Effector CD4-positive, alpha-beta T cell (primary cell): ENCODE measurements around the gene HEXD.

ENCODE experiments used
- DNase-seq: peaks from one replicate; pipeline ENCODE4 v3.0.0-alpha.2; 2020

HEXD gene

GRCh38 chr17:82416264-82416663, 1.9 kb upstream of the HEXD start:
- DNase-seq: no peak

GRCh38 chr17:82416771-82417170, 1.4 kb upstream of the HEXD start:
- DNase-seq: no peak

GRCh38 chr17:82419540-82419939, 1.4 kb downstream of the HEXD start:
- no peak for DNase-seq

GRCh38 chr17:82424001-82424862, 6.1 kb downstream of the HEXD start:
- peak; percentile 47 for DNase-seq

DNA sequence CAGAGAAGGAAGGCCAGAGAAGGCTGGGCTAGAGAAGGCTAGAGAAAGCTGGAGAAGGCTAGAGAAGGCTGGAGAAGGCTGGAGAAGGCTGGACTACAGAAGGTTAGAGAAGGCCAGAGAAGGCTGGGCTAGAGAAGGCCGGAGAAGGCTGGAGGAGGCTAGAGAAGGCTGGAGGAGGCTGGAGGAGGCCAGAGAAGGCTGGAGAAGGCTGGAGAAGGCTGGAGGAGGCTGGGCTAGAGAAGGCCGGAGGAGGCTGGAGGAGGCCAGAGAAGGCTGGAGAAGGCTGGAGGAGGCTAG, 6.7 kb downstream of the HEXD start:
- DNase-seq: no peak

GRCh38 chr17:82428546-82428945, 10.4 kb downstream of the HEXD start:
- DNase-seq: no peak

DNA sequence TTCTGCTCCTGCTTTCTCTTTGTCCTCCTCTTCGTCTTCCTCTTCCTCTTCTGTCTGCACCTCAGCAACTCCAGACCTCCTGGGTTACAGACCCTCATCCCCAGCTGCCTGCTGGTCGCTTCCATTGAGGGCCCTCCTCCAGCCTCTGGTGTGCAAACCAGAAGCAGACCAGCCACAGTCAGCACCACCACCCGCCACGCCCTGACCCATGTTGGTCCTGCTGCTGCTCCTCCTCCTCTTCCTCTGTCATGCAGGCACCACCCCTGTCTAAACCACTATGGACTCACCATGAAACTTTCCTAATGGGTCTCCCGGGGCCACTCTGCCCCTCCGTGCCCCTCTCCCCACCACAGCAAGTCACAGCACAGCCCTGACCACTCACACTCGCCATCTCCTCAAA, 11.7 kb downstream of the HEXD start:
- no peak for DNase-seq

GRCh38 chr17:82432017-82432416, 13.9 kb downstream of the HEXD start:
- DNase-seq: no peak

GRCh38 chr17:82433560-82434215, 15.5 kb downstream of the HEXD start:
- DNase-seq: no peak

GRCh38 chr17:82434216-82434565, 16.0 kb downstream of the HEXD start:
- DNase-seq: no peak

DNA sequence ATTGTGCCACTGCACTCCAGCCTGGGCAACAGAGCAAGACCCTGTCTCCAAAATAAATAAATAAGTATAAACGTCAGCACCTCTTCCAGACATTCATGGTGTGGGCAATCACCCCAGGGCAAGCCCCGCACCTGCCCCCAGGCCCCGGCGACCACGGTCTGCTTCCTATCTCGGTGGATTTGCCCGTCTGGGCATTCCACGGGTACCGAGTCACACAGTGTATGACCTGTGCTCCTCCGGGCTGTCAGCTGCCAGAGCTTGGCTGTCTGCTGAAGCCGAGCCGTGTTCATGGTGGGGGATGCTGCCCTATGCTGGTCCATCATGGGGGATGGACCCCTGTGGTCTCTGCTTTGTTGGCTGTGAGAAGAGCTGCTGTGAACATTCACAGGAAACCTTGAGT, 17.0 kb downstream of the HEXD start:
- DNase-seq: no peak

GRCh38 chr17:82435601-82436583, 17.7 kb downstream of the HEXD start:
- no peak for DNase-seq

GRCh38 chr17:82436601-82437324, 18.6 kb downstream of the HEXD start:
- no peak for DNase-seq

GRCh38 chr17:82437325-82437668, 19.1 kb downstream of the HEXD start:
- DNase-seq: no peak

DNA sequence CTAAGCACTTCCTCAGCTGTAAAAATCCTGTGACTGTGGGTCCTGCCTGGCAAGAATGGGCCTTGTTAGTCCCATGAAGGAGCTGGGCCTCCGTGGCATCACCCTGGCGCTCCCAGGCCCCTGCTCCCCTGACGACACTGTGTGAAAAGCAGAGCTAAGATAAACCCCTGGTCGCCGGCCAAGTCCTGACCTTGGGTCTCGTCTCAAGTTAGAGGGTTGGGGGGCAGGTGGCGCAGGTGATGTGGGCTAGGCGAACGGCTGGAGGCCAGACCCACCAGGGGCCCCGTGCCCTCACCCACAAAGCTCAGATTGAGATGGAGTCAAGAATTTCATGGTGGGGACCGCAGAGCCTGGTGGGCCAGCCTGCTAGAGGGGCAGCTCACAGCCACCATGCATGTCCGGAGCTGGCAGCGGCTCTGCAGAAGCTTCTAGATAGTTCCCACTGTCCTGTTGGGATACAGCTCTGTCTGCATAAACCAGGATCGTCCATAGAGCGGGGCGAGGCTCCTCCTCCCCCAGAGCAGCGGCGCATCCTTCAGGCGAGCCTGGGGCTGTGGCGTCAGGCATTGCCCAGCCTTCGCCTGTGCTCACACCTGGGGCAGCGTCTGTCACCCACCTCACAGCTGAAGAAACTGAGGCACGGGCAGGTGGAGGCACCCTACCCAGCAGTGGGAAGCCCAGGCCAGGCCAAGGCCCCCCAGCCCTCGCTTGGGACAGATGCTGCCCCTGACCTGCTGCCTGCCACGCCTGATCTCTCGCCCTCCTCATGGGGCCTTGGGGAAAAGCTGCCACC, 20.4 kb downstream of the HEXD start:
- no peak for DNase-seq

DNA sequence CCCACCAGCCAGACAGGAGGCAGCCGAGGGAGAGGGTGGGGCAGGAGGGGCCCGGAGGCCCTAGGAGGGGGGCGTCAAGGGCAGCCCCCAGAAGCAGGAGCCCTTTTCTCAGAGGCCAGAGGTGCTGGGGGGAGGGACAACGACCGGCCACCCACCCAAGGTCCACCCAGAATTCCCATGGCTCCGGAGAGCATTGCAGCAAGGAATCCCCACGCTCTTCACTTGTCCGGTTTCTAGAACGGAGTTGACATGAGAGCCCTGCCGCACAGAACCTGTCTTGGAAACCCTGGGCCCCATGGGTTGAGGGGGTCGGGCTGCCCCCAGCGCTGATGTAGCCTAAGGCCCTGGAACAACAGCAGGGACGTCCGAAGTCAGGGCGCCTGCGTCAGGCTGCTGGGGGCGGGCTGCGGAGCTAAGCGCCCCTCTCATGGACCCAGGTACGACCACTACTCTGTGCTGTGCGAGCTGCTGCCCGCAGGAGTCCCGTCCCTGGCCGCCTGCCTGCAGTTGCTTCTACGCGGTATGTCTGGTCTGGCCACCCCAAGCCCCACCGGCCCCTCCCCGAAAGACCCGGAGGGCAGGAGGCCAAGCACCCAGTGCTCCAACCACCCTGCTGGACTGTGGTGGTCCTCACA, 21.2 kb downstream of the HEXD start:
- no peak for DNase-seq

GRCh38 chr17:82439829-82440365, 21.8 kb downstream of the HEXD start:
- no peak for DNase-seq

GRCh38 chr17:82440469-82440981, 22.4 kb downstream of the HEXD start:
- DNase-seq: no peak

DNA sequence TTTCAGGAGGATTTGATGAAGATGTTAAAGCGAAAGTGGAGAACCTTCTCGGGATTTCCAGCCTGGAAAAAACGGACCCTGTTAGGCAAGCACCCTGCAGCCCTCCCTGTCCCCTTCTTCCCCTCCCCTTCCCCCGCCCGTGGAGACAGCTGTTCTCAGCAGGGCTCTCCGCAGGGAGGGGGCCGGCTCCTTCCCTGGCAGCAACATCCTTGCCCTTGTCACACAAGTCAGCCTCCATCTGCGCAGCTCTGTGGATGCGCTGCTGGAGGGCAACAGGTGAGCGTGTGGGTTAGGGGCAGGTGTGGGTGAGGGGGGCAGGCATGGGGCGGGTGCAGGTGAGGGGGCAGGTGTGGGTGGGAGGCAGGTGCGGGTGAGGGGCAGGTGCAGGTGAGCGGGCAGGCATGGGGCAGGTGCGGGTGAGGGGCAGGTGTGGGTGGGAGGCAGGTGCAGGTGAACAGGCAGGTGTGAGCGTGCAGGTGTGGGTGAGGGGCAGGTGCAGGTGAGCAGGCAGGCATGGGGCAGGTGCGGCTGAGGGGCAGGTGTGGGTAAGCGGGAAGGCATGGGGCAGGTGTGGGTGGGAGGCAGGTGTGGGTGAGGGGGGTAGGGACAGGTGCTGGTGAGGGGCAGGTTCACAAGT, 23.0 kb downstream of the HEXD start:
- no peak for DNase-seq

DNA sequence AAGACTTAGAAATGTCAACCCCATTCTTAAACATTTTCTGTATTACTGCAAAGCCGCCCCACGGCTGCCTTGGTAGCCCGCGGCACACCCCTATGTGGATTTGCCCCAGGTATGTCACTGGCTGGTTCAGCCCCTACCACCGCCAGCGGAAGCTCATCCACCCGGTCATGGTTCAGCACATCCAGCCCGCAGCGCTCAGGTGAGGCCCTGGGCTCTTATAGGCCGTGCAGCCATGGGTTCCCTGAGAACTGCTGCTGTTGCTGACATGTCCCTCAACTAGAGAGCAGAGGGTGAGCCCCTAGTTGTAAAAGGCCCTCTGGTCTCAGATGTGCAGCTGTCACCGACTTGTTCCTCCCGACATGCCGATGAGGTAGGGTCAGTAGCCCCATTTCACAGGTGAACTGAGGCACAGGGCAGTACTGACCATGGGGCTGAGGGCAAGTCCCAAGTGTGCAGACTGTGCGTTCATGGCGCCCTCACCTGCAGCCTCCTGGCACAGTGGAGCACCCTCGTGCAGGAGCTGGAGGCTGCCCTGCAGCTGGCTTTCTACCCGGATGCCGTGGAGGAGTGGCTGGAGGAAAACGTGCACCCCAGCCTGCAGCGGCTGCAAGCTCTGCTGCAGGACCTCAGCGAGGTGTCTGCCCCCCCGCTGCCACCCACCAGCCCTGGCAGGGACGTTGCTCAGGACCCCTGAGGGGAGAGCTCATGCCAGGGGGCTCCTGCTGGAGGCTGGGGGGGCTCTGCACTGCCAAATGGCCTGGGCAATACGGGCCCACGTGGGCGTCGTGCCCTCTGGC, 23.7 kb downstream of the HEXD start:
- DNase-seq: no peak
